Loucy (cell line): ENCODE data around the gene RFT1.

Source experiments
- H2AFZ ChIP-seq: fragments of 200-600 bp; sonication (generic); 2 replicates; pipeline ENCODE4 v1.6.0; 2016; ENCODE audit warnings: antibody characterized with exemption, mild to moderate bottlenecking, low read length, moderate library complexity
- H3F3A ChIP-seq: fragments of 200-600 bp; 2 replicates; pipeline ENCODE4 v1.6.0; 2016; ENCODE audit warnings: antibody characterized with exemption, low read depth, mild to moderate bottlenecking
- H3K27me3 ChIP-seq: fragments of 200-600 bp; sonication (generic); 2 replicates; pipeline ENCODE4 v1.6.1; 2014; ENCODE audit warnings: low read length, mild to moderate bottlenecking; ENCODE audit not compliant: insufficient read depth, poor library complexity, severe bottlenecking
- H3K36me3 ChIP-seq: fragments of 200-600 bp; sonication (generic); 2 replicates; pipeline ENCODE4 v1.6.1; 2016; ENCODE audit warnings: low read length; ENCODE audit not compliant: insufficient read depth
- H3K4me1 ChIP-seq: fragments of 200-600 bp; sonication (generic); 2 replicates; pipeline ENCODE4 v1.5.1; 2014; ENCODE audit warnings: low read length, mild to moderate bottlenecking; ENCODE audit not compliant: insufficient read depth, poor library complexity, severe bottlenecking
- H3K4me2 ChIP-seq: fragments of 200-600 bp; sonication (generic); 2 replicates; pipeline ENCODE4 v1.6.0; 2014; ENCODE audit warnings: antibody characterized with exemption, low read length, low read depth, mild to moderate bottlenecking; ENCODE audit not compliant: poor library complexity, severe bottlenecking
- H3K4me3 ChIP-seq: fragments of 200-600 bp; sonication (generic); 2 replicates; pipeline ENCODE4 v1.5.1; 2014; ENCODE audit warnings: low read length, mild to moderate bottlenecking, mixed read lengths; ENCODE audit not compliant: poor library complexity, severe bottlenecking
- H3K79me2 ChIP-seq: fragments of 200-600 bp; sonication (generic); 2 replicates; pipeline ENCODE4 v1.6.1; 2014; ENCODE audit warnings: low read length; ENCODE audit not compliant: insufficient read depth
- H3K9ac ChIP-seq: fragments of 200-600 bp; sonication (generic); 2 replicates; pipeline ENCODE4 v1.6.0; 2014; ENCODE audit warnings: mild to moderate bottlenecking, low read depth, low read length, moderate library complexity; ENCODE audit not compliant: poor library complexity, severe bottlenecking
- H3K9me2 ChIP-seq: fragments of 200-600 bp; sonication (generic); replicated peaks from 2 replicates; pipeline ENCODE4 v1.6.1; 2016; ENCODE audit warnings: low read depth, low read length, mixed read lengths
- H3K9me3 ChIP-seq: fragments of 200-600 bp; sonication (generic); 2 replicates; pipeline ENCODE4 v1.6.1; 2014; ENCODE audit warnings: mild to moderate bottlenecking, antibody characterized with exemption, low read length, low read depth; ENCODE audit not compliant: insufficient read depth
- H4K20me1 ChIP-seq: fragments of 200-600 bp; sonication (generic); 2 replicates; pipeline ENCODE4 v1.6.0; 2014; ENCODE audit warnings: antibody characterized with exemption, low read length, mild to moderate bottlenecking; ENCODE audit not compliant: insufficient read depth, poor library complexity, severe bottlenecking
- CTCF ChIP-seq: fragments of 200-600 bp; sonication (generic); conservative IDR thresholded peaks from 2 replicates; pipeline ENCODE4 v1.5.1; 2014; ENCODE audit warnings: mild to moderate bottlenecking, antibody characterized with exemption, low read length
- EZH2phosphoT487 ChIP-seq: fragments of 200-600 bp; IDR thresholded peaks from 2 replicates; pipeline ENCODE4 v1.6.1; 2018; ENCODE audit warnings: antibody characterized with exemption, mild to moderate bottlenecking, moderate library complexity, borderline replicate concordance

The RFT1 gene

GRCh38 chr3:53175613-53176540, 45.6 kb upstream of the RFT1 start:
- H3K4me1 ChIP-seq: peaks cover 2% of the 10 kb centered on the region
- TF ChIP-seq CTCF (no peak), EZH2phosphoT487 (no peak)
- H4K20me1 ChIP-seq: no peaks in the 10 kb centered on the region
- H3K9me2 ChIP-seq: no peaks in the 10 kb centered on the region
- H3K9me3 ChIP-seq: no peaks in the 10 kb centered on the region
- no peak overlapping the region for H2AFZ ChIP-seq
- H3F3A ChIP-seq: no peaks in the 10 kb centered on the region
- no peaks in the 10 kb centered on the region for H3K79me2 ChIP-seq
- H3K27me3 ChIP-seq: no peaks in the 10 kb centered on the region
- H3K9ac ChIP-seq: no peak overlapping the region
- no peak overlapping the region for H3K4me3 ChIP-seq
- H3K4me2 ChIP-seq: no peak overlapping the region
- H3K36me3 ChIP-seq: no peaks in the 10 kb centered on the region; the same call in 1 of the 2 replicates

- TF ChIP-seq CTCF (no peak), EZH2phosphoT487 (no peak)
- Histone ChIP-seq H3K4me3 (no peak overlapping the region), H4K20me1 (no peaks in the 10 kb centered on the region), H2AFZ (no peak overlapping the region), H3K36me3 (no peaks in the 10 kb centered on the region; the same call in 1 of the 2 replicates), H3K9me2 (no peaks in the 10 kb centered on the region), H3K4me2 (no peak overlapping the region), H3K9ac (no peak overlapping the region), H3K4me1 (peaks cover 2% of the 10 kb centered on the region), H3K79me2 (no peaks in the 10 kb centered on the region), H3F3A (no peaks in the 10 kb centered on the region), H3K27me3 (no peaks in the 10 kb centered on the region), H3K9me3 (no peaks in the 10 kb centered on the region)
Observed at GRCh38 chr3:53174346-53175250, 44.4 kb upstream of the RFT1 start.

- peaks cover 5% of the 10 kb centered on the region for H3K4me1 ChIP-seq
- H3K36me3 ChIP-seq: no peaks in the 10 kb centered on the region
- H3K4me3 ChIP-seq: no peak overlapping the region
- H3K4me2 ChIP-seq: no peak overlapping the region
- H4K20me1 ChIP-seq: no peaks in the 10 kb centered on the region
- no peaks in the 10 kb centered on the region for H3K27me3 ChIP-seq
- no peaks in the 10 kb centered on the region for H3K9me2 ChIP-seq
- H3K79me2 ChIP-seq: no peaks in the 10 kb centered on the region
- no peak overlapping the region for H3K9ac ChIP-seq
- TF ChIP-seq EZH2phosphoT487: no peak
- TF ChIP-seq CTCF: no peak
- H2AFZ ChIP-seq: no peak overlapping the region
- no peaks in the 10 kb centered on the region for H3F3A ChIP-seq
- H3K9me3 ChIP-seq: no peaks in the 10 kb centered on the region
Observed at GRCh38 chr3:53173107-53173506, 42.9 kb upstream of the RFT1 start.
